SK-N-SH (cell line): ENCODE results near the gene RBMX. TPM values are rescaled to one million over a fixed set of nuclear protein-coding genes. Genes with fewer than 3 reads are reported as not detected.

Source experiments
- CTCF ChIA-PET: fragments of 300-600, 350-600 bp; formaldehyde crosslinking; extraction: SDS; loops from one replicate; lab custom pipeline; 2021; lab: Yijun Ruan, JAX
- POLR2A ChIA-PET: fragments of 350-600 bp; sonication (Branson Sonifier 250); formaldehyde crosslinking; extraction: SDS; loops from one replicate; lab custom pipeline; 2020; ENCODE audit warnings: antibody characterized with exemption, inconsistent platforms; lab: Yijun Ruan, JAX
- DNase-seq: peaks from one replicate; pipeline ENCODE4 v3.0.0; 2012
- H2AFZ ChIP-seq: fragments of 200-600 bp; sonication (generic); 2 replicates; pipeline ENCODE4 v1.8.1; 2016; ENCODE audit warnings: antibody characterized with exemption, mild to moderate bottlenecking, low read depth
- H3F3A ChIP-seq: fragments of 200-600 bp; sonication (generic); replicated peaks from 2 replicates; pipeline ENCODE3; 2016; ENCODE audit warnings: antibody characterized with exemption, mild to moderate bottlenecking; ENCODE audit not compliant: insufficient read depth
- H3K27ac ChIP-seq, 2 experiments: fragments of 200-500 bp in 1 of 2; fragments of 200-600 bp in 1 of 2; sonication (Bioruptor generic) in 1 of 2; sonication (generic), shearing (Covaris generic) in 1 of 2; 2 replicates each; pipeline versions ENCODE4 v1.5.1 to v1.6.1; 2014 to 2016; ENCODE audit warnings: low read depth in 2 of 2, inconsistent platforms in 1 of 2, low read length in 1 of 2, mild to moderate bottlenecking in 1 of 2, mixed read lengths in 1 of 2
- H3K27me3 ChIP-seq: fragments of 200-600 bp; sonication (generic), shearing (Covaris generic); 2 replicates; pipeline ENCODE4 v1.6.1; 2016; ENCODE audit warnings: mixed run types; ENCODE audit not compliant: insufficient read depth
- H3K36me3 ChIP-seq, 2 experiments: fragments of 200-500 bp in 1 of 2; fragments of 200-600 bp in 1 of 2; sonication (Bioruptor generic) in 1 of 2; sonication (generic) in 1 of 2; replicated peaks in 1 of 2; 2 replicates each; pipeline versions ENCODE3 to v1.5.1; 2014 to 2016; ENCODE audit warnings: low read length in 1 of 2, mild to moderate bottlenecking in 1 of 2; ENCODE audit not compliant: insufficient read depth in 2 of 2, control insufficient read depth in 1 of 2
- H3K4me1 ChIP-seq, 2 experiments: fragments of 200-500 bp in 1 of 2; fragments of 200-600 bp in 1 of 2; sonication (Bioruptor generic) in 1 of 2; sonication (generic), shearing (Covaris generic) in 1 of 2; 2 replicates each; pipeline versions ENCODE4 v1.5.1 to v1.6.1; 2014 to 2016; ENCODE audit warnings: low read depth in 1 of 2, low read length in 1 of 2, mixed run types in 1 of 2; ENCODE audit not compliant: insufficient read depth in 2 of 2, control insufficient read depth in 1 of 2
- H3K4me2 ChIP-seq: fragments of 200-600 bp; sonication (generic), shearing (Covaris generic); 2 replicates; pipeline ENCODE4 v1.6.1; 2017; ENCODE audit warnings: mixed run types
- H3K4me3 ChIP-seq, 2 experiments: fragments of 200-500 bp in 1 of 2; fragments of 200-600 bp in 1 of 2; sonication (Bioruptor generic) in 1 of 2; sonication (generic), shearing (Covaris generic) in 1 of 2; 2 replicates each; pipeline versions ENCODE4 v1.5.1 to v1.8.1; 2014 to 2016; ENCODE audit warnings: low read depth in 2 of 2, inconsistent platforms in 1 of 2, low read length in 1 of 2, mild to moderate bottlenecking in 1 of 2, mixed read lengths in 1 of 2, moderate library complexity in 1 of 2
- H3K79me2 ChIP-seq: fragments of 200-600 bp; sonication (generic); 2 replicates; pipeline ENCODE4 v1.8.1; 2017; ENCODE audit warnings: mild to moderate bottlenecking; ENCODE audit not compliant: insufficient read depth
- H3K9ac ChIP-seq: fragments of 200-600 bp; sonication (generic); 2 replicates; pipeline ENCODE4 v1.6.1; 2017; ENCODE audit warnings: mixed run types
- H3K9me2 ChIP-seq: fragments of 200-600 bp; sonication (generic); 2 replicates; pipeline ENCODE4 v1.6.1; 2017; ENCODE audit warnings: mixed run types
- H3K9me3 ChIP-seq: fragments of 200-600 bp; sonication (generic); 2 replicates; pipeline ENCODE4 v1.6.1; 2017; ENCODE audit warnings: mixed run types, mild to moderate bottlenecking, moderate library complexity
- H4K20me1 ChIP-seq: fragments of 200-600 bp; sonication (generic); 2 replicates; pipeline ENCODE4 v1.6.1; 2017; ENCODE audit warnings: mild to moderate bottlenecking, mixed run types; ENCODE audit not compliant: insufficient read depth
- ELF1 ChIP-seq: IDR thresholded peaks from 2 replicates; pipeline ENCODE4 v1.4.0; 2012
- EZH2phosphoT487 ChIP-seq: fragments of 200-600 bp; sonication (generic); IDR thresholded peaks from 2 replicates; pipeline ENCODE4 v1.6.1; 2017; ENCODE audit warnings: low read depth, mixed run types, mild to moderate bottlenecking, antibody characterized with exemption, moderate library complexity, borderline replicate concordance
- FOSL2 ChIP-seq: IDR thresholded peaks from 2 replicates; pipeline ENCODE4 v1.4.0; 2012; ENCODE audit warnings: low read depth, mild to moderate bottlenecking, moderate library complexity, borderline replicate concordance
- FOXJ3 ChIP-seq: sonication (generic); formaldehyde crosslinking; IDR thresholded peaks from 2 replicates; pipeline ENCODE4 v1.5.1; 2020; ENCODE audit warnings: mild to moderate bottlenecking, missing genetic modification reagents
- GATA2 ChIP-seq: sonication (generic); formaldehyde crosslinking; IDR thresholded peaks from 2 replicates; pipeline ENCODE4 v1.5.0; 2020; ENCODE audit warnings: mild to moderate bottlenecking, missing genetic modification reagents
- NFIC ChIP-seq: IDR thresholded peaks from 2 replicates; pipeline ENCODE4 v1.4.0; 2012; ENCODE audit warnings: borderline replicate concordance
- RAD21 ChIP-seq: IDR thresholded peaks from 2 replicates; pipeline ENCODE4 v1.6.1; 2012; ENCODE audit warnings: mild to moderate bottlenecking, low read length
- RFX5 ChIP-seq: IDR thresholded peaks from 2 replicates; pipeline ENCODE4 v1.6.1; 2012; ENCODE audit warnings: mild to moderate bottlenecking, improper control_type of control experiment, low read length
- SIN3A ChIP-seq: IDR thresholded peaks from 2 replicates; pipeline ENCODE4 v1.6.1; 2012; ENCODE audit warnings: low read depth, mild to moderate bottlenecking, low read length, moderate library complexity, borderline replicate concordance
- SMC3 ChIP-seq: IDR thresholded peaks from 2 replicates; pipeline ENCODE4 v1.6.1; 2012; ENCODE audit warnings: low read depth, low read length, improper control_type of control experiment
- TAF1 ChIP-seq: IDR thresholded peaks from 2 replicates; pipeline ENCODE4 v1.6.1; 2012; ENCODE audit warnings: low read depth, mild to moderate bottlenecking, low read length, moderate library complexity, borderline replicate concordance
- TCF12 ChIP-seq: IDR thresholded peaks from 2 replicates; pipeline ENCODE4 v1.4.0; 2012
- TEAD4 ChIP-seq: IDR thresholded peaks from 2 replicates; pipeline ENCODE4 v1.4.0; 2012; ENCODE audit warnings: mild to moderate bottlenecking, borderline replicate concordance; ENCODE audit not compliant: insufficient read depth
- YY1 ChIP-seq: IDR thresholded peaks from 2 replicates; pipeline ENCODE4 v1.4.0; 2012; ENCODE audit warnings: low read depth, mild to moderate bottlenecking
- WGBS: methylation state at CpG from one replicate; pipeline ENCODE4 v1.1.6; 2017; ENCODE audit warnings: low lambda C conversion rate; 5-methylcytosine and 5-hydroxymethylcytosine counted together
- polyA plus RNA-seq, 3 experiments: library from polyadenylated mRNA; depleted of rRNA; stranded (reverse); fragments of >200 nt; gene quantifications; 2 replicates each; pipeline ENCODE4 v1.2.3, GENCODE V29; 2012
- TF ChIP-seq, protein P1 (sequence below): IDR thresholded peaks from 2 replicates; pipeline ENCODE4 v1.4.0; 2012; ENCODE audit warnings: low read depth, borderline replicate concordance
- TF ChIP-seq, protein P2 (sequence below): IDR thresholded peaks from 2 replicates; pipeline ENCODE4 v1.4.0; 2012; ENCODE audit warnings: low read depth, borderline replicate concordance
- TF ChIP-seq, protein P3 (sequence below): fragments of 150-350 bp; IDR thresholded peaks from 2 replicates; pipeline ENCODE4 v1.6.1; 2016; ENCODE audit warnings: mild to moderate bottlenecking, low read depth, low read length
- TF ChIP-seq, protein P4 (sequence below): fragments of 150-350 bp; IDR thresholded peaks from 2 replicates; pipeline ENCODE4 v1.6.1; 2017; ENCODE audit warnings: antibody characterized with exemption, low read length, low read depth, borderline replicate concordance

The RBMX gene
- polyA plus RNA-seq, 1 of the 3 experiments (the other 2 are of a cell fraction): 131 TPM

DNA sequence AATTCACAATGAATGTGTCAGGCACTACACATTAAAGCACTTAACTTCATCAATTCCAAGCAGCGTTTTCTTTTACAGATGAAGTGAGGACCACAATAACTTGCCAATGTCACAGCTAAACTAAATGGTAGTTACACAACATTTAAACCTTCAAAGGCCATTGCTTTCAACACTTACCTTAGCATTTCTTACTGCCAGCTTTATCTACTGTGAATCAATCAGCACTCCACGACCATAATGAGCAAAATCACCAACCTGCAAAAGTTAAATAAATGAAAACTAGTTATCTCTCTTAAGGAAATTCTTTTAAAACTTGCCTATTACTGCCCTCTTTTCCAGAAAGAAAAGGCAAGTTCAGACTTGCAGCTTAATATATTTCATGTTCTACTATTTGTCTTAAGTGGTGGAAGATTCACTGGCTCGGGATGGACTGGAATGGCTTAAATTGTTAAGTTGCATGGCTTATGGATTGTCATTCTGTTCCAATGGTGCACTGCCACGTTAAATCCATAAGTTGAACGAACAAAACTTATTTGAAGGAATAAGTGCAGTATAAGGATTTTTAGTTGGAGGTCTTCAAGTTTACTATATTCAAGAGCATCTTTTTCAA lies 8.3 kb downstream of the RBMX start:
- Histone ChIP-seq H3K9me2 (no peaks in the 10 kb centered on the region), H4K20me1 (peaks cover 81% of the 10 kb centered on the region), H3K9me3 (no peaks in the 10 kb centered on the region), H2AFZ (no peak overlapping the region), H3K27ac (no peak overlapping the region; a peak in 1 of 4 replicates), H3K36me3 (peaks cover 35 to 67% of the 10 kb centered on the region in 2 experiments), H3K79me2 (peaks cover 98% of the 10 kb centered on the region), H3K4me1 (no peaks in the 10 kb centered on the region), H3K9ac (no peak overlapping the region), H3K27me3 (no peaks in the 10 kb centered on the region), H3K4me3 (no peak overlapping the region), H3K4me2 (no peak overlapping the region), H3F3A (peaks cover 26% of the 10 kb centered on the region)
- POLR2A ChIA-PET: interaction anchor here (1.1 kb wide), 1 partner anchor 8 kb away, joined by 12 read pairs; the partner anchor contains the start of gene RBMX
- CTCF ChIA-PET: interaction anchor here (2.1 kb wide), 1 partner anchor 53 kb away, joined by 5 read pairs; no protein-coding TSS in a partner anchor
- 35% methylated on average over 5 of the region's 5 CpGs for WGBS
- DNase-seq: no peak
- TF ChIP-seq NFIC (no peak), YY1 (no peak), RFX5 (no peak), GATA2 (CRISPR knock-in tag) (no peak), TCF12 (no peak), SIN3A (no peak), RAD21 (no peak), SMC3 (no peak), EZH2phosphoT487 (no peak), FOSL2 (no peak), TAF1 (no peak), ELF1 (no peak), FOXJ3 (CRISPR knock-in tag) (no peak), TEAD4 (no peak)
- TF ChIP-seq, protein P1, sequence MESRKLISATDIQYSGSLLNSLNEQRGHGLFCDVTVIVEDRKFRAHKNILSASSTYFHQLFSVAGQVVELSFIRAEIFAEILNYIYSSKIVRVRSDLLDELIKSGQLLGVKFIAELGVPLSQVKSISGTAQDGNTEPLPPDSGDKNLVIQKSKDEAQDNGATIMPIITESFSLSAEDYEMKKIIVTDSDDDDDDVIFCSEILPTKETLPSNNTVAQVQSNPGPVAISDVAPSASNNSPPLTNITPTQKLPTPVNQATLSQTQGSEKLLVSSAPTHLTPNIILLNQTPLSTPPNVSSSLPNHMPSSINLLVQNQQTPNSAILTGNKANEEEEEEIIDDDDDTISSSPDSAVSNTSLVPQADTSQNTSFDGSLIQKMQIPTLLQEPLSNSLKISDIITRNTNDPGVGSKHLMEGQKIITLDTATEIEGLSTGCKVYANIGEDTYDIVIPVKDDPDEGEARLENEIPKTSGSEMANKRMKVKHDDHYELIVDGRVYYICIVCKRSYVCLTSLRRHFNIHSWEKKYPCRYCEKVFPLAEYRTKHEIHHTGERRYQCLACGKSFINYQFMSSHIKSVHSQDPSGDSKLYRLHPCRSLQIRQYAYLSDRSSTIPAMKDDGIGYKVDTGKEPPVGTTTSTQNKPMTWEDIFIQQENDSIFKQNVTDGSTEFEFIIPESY: no peak
- TF ChIP-seq, protein P2, sequence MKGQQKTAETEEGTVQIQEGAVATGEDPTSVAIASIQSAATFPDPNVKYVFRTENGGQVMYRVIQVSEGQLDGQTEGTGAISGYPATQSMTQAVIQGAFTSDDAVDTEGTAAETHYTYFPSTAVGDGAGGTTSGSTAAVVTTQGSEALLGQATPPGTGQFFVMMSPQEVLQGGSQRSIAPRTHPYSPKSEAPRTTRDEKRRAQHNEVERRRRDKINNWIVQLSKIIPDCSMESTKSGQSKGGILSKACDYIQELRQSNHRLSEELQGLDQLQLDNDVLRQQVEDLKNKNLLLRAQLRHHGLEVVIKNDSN: no peak
- TF ChIP-seq, protein P3, sequence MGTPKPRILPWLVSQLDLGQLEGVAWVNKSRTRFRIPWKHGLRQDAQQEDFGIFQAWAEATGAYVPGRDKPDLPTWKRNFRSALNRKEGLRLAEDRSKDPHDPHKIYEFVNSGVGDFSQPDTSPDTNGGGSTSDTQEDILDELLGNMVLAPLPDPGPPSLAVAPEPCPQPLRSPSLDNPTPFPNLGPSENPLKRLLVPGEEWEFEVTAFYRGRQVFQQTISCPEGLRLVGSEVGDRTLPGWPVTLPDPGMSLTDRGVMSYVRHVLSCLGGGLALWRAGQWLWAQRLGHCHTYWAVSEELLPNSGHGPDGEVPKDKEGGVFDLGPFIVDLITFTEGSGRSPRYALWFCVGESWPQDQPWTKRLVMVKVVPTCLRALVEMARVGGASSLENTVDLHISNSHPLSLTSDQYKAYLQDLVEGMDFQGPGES: no peak
- TF ChIP-seq, protein P4, sequence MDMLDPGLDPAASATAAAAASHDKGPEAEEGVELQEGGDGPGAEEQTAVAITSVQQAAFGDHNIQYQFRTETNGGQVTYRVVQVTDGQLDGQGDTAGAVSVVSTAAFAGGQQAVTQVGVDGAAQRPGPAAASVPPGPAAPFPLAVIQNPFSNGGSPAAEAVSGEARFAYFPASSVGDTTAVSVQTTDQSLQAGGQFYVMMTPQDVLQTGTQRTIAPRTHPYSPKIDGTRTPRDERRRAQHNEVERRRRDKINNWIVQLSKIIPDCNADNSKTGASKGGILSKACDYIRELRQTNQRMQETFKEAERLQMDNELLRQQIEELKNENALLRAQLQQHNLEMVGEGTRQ: no peak
